ENCODE measurements around the gene SF3A2.
"Not testable (repeated sequence)": the region's sequence is repeated elsewhere in the genome, so short reads cannot be mapped to it uniquely, and the experiment has no call there.

SF3A2 gene

DNA sequence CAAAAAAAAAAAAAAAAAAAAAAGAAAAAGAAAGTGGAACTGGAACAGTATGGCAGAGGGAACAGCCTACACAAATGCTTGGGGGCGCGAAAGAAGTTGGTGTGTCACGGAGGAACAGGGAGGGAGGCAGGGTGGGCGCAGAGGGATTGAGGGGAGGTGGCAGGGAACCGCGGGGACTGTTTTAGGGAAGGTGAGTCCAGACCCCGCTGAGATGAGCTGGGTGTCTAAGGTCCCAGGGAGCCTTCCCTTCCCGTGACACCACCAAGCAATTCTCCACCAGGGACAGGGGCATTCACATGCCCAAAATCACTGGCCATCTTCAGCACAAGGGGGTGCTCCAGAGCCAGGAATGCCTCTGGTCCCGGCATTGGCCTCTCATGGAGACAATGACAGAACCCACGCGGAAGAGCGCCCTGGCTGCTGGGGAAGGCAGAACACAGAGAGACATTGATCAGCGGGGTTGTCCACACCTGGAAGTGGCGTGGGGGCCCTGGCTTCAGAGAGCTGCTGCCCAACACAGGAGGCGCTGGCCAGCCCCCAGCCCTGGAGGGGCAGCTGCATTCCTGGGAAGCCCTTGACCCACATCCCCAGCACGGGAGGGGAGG is 38.4 kb downstream of the SF3A2 start:
- DNase-seq (ENCODE audit: low read depth, low spot score): no peak

DNA sequence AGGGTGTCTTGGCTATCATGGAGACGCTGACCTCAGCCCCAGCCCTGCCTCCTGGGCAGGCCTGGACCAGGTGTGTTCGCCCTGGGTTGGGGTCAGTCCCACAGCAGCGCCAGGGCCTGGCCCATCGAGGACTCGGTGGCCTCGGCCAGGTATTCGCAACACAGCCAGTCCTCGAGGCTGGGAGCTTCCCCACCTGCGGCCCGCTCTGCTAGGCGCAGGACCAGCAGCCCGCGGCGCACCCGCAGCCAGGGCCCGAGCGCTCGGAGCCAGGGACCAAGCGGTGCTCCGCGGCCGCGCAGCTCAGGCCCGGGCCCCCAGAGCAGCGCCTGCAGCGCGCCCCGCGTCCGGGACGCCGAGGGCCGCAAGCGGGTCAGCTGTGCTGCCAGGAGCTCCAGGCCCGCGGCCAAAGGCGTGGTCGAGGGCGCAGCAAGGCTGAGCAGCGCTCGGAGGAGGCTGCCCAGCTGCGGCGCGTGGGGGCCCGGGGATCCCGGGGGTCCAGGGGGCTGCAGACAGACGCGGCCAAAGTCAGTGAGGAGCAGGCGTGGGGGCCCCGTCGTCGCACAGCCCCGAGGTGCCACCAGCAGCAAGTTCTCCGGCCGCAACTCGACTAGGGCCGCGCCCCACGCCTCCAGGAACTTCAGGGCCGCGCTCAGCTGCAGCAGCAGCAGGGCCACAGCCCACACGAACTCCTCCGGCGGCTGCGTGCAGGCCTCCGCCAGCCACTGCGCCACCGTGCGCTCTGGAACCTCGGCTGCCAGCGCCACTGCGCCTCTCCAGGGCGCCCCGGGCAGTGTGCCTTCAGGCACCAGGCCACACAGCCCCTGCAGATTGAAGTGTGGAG is 39.2 kb downstream of the SF3A2 start:
- no peak for DNase-seq (ENCODE audit: low read depth, low spot score)

DNA sequence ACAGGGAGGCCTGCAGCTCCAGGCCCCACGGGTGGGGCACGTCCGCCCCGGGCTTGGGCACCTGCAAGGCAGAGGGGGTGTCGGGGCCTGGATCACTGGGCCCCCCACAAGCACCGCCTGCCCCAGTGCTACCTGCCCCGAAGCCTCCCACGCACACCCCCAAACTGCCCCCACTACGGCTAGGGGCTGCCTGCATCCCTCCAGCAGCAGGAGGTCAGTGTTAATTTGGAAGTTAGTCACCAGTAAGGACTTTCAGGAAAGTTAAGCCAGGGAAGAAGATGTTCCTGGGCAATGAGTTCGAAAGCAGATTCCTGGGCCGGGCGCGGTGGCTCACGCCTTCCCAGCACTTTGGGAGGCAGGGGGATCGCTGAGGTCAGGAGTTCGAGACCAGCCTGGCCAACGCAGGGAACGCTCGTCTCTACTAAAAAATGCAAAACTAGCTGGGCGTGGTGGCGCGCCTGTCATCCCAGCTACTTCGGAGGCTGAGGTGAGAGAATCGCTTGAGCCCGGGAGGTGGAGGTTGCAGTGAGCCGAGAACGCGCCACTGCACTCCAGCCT is 39.9 kb downstream of the SF3A2 start:
- no peak for DNase-seq (ENCODE audit: low read depth, low spot score)

DNA sequence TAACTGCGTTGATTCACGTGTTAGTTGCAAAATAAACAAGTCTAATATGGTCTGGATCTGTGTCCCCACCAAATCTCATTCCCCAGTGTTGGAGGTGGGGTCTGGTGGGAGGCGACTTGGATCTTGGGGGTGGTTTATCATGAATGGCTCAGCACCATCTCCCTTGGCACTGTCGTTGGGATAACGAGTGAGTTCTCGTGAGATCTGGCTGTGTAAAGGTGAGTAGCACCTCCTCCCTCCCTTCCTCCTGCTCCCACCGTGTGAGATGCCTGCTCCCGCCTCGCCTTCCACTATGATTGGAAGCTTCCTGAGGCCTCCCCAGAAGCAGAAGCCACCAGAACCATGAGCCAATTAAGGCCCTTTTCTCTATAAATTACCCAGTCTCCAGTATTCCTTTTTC is 40.5 kb downstream of the SF3A2 start:
- DNase-seq (ENCODE audit: low read depth, low spot score): no peak

DNA sequence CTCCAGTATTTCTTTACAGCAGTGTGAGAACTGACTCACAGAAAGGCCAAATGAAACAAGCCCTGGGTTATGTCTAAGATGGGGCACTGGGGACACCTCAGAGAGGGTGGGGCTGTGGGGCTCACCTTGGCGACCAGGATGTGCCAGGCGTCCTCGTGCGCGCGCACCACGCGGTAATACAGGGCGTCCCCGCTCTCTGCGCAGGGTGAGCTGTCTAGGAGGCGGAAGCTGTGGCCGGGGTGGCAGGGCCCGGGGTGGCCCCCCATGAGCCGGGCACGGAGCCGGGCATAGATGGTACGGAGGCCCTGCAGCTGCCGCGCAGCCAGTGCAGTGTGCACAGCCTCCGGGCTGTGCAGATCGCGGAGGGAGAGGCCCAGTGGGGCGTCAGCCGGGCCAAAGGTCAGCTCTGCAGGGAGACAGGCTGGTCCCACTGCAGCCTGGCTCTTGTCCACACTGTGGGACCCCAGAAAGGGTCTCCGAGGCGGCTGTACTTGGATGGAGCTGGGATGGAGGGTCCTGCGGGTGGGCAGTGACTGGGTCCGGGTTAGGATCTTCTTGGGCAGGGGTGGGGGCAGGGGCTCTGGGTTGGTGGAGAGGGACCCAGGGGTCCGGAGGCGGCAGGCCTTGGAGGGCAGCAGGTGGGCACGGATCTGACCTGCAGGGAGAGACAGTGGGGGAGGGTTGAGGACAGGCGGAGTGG is 42.0 kb downstream of the SF3A2 start:
- no peak for DNase-seq (ENCODE audit: low read depth, low spot score)

DNA sequence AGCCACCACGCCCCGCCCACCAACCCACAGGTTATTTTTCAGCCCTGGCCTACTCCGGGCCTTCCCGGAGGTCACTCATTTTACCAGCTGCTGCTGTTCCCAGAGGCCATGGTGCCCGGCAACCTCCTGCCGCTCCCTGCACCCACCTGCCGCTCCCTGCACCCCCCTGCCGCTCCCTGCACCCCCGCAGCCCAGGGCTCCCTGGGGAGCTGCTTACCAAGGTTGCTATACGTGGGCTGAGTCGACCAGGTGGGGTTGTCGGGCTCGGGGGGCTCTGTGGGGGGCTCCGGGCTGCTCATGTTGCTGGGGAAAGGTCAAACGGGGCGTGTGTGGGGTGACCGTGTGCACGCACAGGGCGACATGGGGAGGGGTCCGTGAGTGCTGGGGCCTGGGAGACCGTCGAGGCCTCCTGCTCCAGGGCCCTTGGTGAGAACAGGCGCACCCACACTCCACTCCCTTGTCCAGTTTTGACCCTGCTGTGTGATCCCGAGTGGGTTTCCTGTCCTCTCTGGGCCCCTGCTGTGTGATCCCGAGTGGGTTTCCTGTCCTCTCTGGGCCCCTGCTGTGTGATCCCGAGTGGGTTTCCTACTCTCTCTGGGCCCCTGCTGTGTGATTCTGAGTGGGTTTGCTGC is 44.1 kb downstream of the SF3A2 start:
- no peak for DNase-seq (ENCODE audit: low read depth, low spot score)

DNA sequence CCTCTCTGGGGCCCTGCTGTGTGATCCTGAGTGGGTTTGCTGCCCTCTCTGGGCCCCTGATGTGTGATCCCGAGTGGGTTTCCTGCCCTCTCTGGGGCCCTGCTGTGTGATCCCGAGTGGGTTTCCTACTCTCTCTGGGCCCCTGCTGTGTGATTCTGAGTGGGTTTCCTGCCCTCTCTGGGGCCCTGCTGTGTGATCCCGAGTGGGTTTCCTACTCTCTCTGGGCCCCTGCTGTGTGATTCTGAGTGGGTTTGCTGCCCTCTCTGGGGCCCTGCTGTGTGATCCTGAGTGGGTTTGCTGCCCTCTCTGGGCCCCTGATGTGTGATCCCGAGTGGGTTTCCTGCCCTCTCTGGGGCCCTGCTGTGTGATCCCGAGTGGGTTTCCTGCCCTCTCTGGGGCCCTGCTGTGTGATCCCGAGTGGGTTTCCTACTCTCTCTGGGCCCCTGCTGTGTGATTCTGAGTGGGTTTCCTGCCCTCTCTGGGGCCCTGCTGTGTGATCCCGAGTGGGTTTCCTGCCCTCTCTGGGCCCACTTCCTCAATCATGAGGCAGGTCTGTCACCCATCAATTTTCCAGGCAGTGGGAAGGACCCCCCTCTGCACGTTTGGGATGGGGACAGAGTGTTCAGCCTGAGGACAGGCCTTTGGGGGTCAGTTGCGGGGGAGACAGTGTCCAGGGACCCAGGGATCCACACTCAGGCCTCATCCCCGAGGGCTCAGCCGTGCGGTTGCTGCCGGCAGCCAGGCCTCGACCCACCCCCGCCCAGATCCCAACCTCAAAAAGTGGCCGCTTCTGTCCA is 44.8 kb downstream of the SF3A2 start:
- not testable (repeated sequence) for DNase-seq (ENCODE audit: low read depth, low spot score)

DNA sequence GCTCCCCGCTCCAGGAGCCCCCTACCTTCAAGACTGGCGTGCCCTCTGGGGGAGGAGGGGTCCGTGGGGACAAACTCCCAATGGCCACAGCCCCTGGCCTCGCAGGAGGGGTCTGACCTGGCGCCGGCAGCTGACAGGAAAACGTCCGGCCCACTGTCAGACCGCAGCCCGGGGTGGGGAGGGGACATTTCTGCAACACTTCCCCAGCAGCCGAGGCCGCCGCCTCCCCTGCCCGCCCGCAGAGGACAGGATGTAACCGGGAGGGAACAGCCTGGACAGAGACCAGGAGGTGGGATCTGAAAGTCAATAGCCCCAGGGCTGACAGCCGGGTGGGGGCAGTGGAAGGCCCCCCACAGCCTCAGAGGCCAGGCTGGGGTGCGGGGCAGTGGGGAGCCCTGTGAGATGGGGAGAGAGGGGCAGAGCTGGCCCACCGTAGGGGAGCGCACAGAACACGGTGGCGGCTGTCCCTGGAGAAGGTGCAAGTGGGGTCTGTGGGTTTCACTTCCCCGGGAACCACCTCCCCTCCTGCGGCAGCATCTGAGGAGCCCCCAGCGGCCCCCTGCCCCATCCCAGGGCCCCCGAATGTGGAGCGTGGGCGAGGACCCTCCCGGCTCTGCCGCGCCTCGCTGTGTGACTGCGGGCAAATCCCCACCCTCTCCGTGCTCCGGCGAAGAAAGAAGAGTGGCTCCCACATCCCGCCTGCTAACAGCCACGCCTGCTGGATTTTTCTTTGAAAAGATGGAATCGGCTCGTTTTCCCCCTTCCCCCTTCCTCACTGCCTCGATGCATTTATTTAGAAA is 45.6 kb downstream of the SF3A2 start, which contains the start of gene PEAK3:
PEAK3 (minus strand) TSS at position 114 of the 800 bp plus-strand sequence. CDS start 1,244 bp downstream, outside the sequence.
- no peak for DNase-seq (ENCODE audit: low read depth, low spot score)

DNA sequence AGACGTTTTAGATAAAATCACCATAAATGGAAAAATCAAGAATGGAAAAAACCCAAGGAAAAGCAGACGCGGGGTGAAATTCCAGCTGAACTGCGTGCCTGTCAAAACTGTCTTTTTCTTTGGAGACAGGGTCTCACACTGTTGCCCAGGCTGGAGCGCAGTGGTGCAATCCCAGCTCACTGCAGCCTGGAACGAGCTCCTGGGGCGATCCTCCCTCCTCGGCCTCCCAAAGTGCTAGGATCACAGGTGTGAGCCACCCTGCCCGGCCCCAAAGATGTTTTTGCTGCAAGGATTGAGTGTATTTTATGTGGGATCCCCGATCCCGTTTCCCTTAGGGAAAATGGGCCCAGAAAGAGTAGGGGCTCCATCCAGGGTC is 46.2 kb downstream of the SF3A2 start:
- DNase-seq (ENCODE audit: low read depth, low spot score): no peak

DNA sequence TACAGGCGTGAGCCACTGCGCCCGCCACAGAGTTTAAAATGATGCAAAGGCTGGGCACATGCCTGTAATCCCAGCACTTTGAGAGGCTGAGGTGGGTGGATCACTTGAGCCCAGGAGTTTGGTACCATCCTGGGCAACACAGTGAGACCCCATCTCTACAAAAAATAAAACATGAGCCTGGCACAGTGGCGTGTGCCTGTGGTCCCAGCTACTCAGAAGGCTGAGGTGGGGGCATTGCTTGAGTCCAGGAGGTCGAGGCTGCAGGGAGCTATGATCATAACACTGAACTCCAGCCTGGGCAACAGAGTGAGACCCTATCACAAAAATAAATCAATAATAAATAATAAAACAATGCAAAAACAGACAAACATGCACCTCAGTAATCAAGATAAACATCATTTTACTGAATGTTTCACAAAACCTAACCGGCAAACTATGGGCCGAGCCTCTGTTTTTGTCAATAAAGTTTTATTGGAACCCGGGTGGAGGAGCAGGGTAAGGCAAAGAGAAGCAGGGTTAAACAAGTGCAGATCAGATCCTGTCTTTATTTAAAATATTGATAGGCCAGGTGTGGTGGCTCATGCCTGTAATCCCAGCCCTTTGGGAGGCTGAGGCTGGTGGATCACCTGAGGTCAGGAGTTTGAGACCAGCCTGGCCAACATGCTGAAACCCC is 47.3 kb downstream of the SF3A2 start:
- DNase-seq (ENCODE audit: low read depth, low spot score): no peak

DNA sequence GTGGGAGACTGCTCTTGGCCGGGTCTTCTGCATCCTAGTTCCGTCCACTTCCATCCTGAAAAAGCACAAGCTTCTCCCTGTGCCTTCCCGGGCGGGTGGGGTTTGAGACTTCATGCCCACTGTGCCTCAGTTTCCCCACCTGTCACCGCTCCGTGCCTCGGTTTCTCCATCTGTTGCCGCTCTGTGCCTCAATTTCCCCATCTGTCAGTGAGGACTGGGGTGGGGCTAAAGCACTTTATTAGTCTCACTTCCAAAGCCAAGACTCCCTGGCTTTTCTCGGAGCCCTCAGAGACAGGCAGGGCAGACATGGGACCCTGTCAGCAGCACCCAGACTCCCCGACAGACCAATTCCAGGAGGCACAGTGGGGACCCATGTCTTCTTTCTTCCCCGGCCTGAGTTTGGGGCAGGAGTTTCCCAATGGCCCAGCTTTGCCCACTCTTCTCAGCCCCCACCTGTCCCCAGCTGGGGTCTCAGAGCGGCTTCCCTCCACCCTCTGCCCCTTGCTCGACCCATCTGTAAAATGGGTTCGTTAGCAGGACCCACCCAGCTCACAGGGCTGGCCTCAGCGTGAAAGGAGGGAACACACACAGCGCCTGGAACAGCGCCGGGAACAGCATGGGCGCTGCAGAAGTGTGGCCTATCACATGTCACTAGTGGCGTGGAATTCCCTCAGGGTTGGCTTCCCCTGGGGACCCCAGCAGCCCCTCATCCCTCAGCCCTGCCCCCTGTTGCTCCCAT is 49.9 kb downstream of the SF3A2 start:
- DNase-seq (ENCODE audit: low read depth, low spot score): no peak

DNA sequence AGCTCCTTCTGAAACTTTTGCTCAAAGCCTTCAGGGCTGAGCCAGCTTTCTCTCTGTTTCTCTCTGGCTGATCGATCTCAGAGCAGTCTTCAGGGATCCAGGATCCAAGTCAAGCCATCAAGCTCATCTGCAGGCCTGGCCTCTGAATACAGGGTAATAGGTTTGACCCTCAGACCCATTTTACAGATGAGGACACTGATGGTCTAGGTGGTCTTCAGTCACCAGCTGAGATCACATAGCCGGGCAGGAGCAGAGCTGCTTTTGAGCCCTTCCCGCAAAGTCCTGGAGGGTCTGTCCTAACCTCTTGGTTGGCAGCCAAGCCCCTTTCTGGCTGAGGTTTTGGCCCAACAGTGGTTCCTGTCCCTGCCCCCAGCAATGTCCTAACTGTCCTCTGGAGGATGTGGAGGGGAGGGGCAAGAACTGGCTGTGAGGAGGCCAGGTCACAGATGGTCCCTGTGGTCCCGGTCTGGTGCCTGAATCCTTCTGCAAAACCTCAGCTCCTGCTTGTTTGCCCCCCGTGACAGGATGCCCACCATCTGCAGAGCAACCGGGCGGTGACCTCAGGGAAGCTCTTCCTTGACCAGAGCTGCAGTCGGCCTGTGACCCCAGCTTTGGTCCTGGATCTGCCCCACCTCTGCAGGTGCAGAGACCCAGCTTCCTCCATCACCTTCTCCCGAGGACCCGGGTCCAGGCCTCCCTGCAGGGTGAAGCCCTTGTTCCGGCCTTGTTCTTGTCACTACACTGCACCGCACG is 51.1 kb downstream of the SF3A2 start:
- DNase-seq (ENCODE audit: low read depth, low spot score): no peak

DNA sequence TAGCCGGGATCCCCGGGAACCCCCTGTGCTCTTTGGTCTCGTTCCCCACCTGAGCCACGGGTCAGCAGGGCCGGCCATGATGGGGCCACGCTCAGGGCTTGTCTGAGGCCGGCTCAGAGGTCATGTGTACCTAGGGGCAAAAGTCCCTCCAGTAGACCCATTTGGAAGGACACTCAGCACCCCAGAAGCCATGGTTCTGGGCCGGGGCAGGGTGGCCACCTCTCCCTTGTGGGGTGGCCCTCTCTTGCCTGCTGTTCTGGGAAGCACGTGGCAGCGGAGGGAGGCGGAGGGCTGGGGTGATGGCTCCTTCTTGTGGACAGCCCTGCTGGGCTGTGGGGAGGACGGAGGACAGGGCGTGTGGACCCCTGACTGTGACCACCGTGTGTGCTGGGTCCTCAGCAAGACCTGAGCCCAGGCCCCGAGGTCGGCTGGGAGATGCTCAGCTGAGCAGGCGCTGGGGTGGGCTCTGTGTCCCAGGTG is 51.8 kb downstream of the SF3A2 start:
- DNase-seq (ENCODE audit: low read depth, low spot score): no peak

DNA sequence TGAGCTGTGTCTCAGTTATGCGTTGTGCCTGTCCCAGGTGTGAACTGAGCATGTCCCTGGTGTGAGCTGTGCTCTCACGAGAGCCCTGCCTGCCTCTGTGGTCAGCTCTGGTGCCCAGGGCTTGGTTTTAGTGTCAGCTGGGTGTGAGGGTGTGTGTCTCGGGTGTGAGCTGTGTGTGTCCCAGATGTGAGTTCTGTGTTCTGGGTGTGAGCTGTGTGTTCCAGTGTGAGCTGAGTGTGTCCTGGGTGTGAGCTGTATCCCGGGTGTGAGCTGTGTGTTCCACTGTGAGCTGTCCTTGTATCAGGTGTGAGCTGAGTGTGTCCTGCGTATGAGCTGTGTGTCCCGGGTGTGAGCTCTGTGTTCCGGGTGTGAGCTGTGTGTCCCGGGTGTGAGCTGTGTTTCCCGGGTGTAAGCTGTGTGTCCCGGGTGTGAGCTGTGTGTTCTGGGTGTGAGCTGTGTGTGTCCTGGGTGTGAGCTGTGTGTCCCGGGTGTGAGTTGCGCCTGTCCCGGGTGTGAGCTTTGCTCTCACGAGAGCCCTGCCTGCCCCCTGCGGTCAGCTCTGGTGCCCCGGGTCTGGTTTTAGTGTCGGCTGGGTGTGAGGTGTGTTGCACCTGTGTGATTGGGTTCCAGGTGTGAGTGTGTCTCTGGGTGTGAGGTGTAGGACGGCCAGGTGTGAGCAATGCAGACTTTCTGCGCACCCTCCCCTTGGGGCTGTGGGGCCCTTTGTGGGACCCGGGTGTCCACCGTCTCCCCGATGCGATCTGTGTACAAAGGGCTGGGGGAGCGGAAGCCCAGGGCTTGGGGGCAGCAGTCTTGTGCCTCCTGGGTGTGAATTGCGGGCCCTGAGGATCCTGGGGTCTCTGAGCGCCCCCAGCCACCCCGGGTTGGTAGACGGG is 52.4 kb downstream of the SF3A2 start:
- no peak for DNase-seq (ENCODE audit: low read depth, low spot score)

DNA sequence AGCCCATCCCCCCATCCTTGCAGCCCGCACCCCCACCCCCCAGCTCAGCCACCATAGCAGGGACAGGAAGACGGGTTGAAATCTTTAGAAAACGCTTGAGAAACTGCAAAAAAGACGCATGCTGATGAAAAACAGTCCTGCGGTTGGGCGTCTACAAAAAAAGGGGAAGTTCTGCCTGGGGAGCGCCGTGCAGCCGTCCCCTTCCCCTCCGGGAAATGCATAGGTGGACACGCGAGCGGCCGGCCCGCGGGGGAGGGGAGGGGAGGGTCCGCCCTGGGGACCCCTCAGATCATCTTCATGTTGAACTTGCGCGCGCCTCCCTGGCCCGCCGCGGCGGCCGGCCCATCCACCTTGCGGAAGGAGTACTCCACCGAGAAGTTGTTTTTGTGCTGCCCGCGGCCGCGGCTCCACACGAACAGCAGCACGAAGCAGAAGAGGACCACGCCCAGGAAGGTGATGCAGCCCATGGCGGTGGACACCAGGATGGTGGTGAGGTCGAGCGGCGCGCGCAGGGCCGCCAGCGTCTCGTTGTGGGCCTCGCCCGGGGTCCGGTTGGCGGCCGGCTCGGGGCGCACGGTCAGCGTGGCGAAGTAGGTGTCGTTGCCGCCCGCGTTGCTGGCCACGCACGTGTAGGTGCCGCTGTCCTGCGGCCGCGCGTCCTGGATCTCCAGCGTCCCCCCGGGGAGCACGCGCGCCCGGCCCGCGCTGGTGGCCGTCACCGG is 53.3 kb downstream of the SF3A2 start:
- no peak for DNase-seq (ENCODE audit: low read depth, low spot score)

DNA sequence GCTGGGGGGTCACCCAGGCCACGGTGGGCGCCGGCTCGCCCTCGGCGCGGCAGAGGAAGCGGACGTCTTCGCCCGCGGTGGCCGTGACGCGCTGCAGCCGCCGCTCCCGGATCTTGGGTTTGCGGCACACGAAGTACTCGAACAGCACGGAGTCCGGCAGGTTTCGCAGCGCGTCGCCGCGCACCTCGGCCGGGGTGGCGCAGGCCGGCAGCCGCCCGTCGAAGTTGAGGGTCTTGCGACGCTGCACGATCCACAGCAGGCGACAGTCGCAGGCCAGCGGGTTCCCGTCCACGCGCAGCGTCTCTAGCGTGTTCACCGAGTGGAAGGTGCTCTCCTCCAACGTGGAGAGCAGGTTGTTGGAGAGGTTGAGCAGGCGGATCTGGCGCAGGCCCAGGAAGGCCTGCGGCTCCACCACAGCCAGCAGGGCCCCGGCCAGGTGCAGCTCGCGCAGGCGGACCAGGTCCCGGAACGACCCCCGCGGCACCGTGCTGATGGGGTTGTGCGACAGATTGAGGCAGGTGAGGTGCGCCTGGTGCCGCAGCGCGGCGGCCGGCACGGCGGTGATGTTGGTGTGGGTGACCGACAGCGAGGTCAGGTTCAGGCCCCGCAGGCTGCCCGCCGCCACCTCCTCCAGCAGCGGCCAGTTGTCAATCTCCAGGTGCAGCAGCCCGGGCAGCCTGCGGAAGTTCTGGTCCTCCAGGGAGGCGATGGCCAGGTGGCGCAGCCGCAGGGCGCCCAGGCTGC is 54.0 kb downstream of the SF3A2 start:
- DNase-seq (ENCODE audit: low read depth, low spot score): no peak
